ENCODE results near the gene COX4I2.
"Not testable (repeated sequence)": the region's sequence is repeated elsewhere in the genome, so short reads cannot be mapped to it uniquely, and the experiment has no call there.

The COX4I2 gene

DNA sequence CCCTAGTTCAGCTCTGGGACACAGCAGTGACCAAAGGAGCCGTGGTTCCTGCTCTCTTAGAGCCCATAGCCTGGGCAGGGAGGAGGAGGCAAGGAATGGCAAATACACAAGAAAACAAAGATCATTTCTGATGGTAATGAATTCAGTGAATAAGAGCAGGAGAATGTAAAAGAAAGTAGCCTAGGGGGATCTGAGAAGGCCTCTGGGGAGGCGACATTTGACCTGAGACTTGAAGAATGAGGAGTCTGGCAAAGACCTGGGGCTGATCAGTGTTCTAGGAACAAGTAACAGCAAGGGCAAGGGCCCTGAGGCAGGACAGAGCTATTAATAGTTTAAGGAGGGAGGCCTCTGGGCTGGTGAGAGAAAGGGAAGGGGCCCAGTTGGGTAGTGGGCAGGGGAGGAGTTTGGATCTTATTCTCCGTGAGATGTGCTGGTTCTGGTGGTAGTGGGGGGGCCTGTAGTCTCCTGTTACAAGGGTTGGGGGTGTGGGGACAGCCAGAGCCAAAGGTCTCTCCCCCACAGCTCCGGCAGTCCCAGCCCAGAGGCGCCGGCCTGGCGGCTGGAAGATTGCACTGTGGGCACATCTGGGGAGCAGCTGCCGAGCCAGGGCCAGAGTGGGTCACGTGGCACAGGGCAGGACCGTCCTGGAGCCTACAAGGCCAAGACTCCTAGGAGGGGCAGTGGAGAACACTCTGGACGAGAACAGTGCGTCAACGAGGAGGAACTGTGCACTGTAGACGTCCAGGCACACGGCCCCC is 41.9 kb upstream of the COX4I2 start:
- TF ChIP-seq, protein P1, sequence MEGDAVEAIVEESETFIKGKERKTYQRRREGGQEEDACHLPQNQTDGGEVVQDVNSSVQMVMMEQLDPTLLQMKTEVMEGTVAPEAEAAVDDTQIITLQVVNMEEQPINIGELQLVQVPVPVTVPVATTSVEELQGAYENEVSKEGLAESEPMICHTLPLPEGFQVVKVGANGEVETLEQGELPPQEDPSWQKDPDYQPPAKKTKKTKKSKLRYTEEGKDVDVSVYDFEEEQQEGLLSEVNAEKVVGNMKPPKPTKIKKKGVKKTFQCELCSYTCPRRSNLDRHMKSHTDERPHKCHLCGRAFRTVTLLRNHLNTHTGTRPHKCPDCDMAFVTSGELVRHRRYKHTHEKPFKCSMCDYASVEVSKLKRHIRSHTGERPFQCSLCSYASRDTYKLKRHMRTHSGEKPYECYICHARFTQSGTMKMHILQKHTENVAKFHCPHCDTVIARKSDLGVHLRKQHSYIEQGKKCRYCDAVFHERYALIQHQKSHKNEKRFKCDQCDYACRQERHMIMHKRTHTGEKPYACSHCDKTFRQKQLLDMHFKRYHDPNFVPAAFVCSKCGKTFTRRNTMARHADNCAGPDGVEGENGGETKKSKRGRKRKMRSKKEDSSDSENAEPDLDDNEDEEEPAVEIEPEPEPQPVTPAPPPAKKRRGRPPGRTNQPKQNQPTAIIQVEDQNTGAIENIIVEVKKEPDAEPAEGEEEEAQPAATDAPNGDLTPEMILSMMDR (IDR thresholded peaks at IDR 0.05; ENCODE audit: borderline replicate concordance, extremely low read depth, low read length, poor library complexity, severe bottlenecking), result no peak
- no peak for TF ChIP-seq EZH2 (IDR thresholded peaks at IDR 0.05; ENCODE audit: borderline replicate concordance, low read depth, low read length, severe bottlenecking)
- no peaks in the 10 kb centered on the region for H3K9me3 ChIP-seq (ENCODE audit: insufficient read depth, low read length, severe bottlenecking)
- H3K79me2 ChIP-seq (ENCODE audit: insufficient read depth, low read length), result no peaks in the 10 kb centered on the region
- no peak overlapping the region for H3K4me3 ChIP-seq (ENCODE audit: low read depth in 1 of 2, low read length in 2 of 2)
- DNase-seq (no peak), ATAC-seq (ENCODE audit: insufficient read depth, low read depth) (no peak)
- H3K36me3 ChIP-seq (ENCODE audit: insufficient read depth, low read length), result no peaks in the 10 kb centered on the region
- H3K27me3 ChIP-seq (ENCODE audit: insufficient read depth, low read length, poor library complexity), result no peaks in the 10 kb centered on the region
- no peaks in the 10 kb centered on the region for H4K20me1 ChIP-seq (ENCODE audit: insufficient read depth, low read length)
- no peak overlapping the region for H2AFZ ChIP-seq (ENCODE audit: low read depth, low read length)
- no peak overlapping the region for H3K27ac ChIP-seq (ENCODE audit: low read length)
- 0 out of 2 replicates have a peak overlapping the region, but pooled peaks have one; percentile 5 for H3K9ac ChIP-seq (ENCODE audit: low read depth, low read length)
- no peak overlapping the region for H3K4me2 ChIP-seq (ENCODE audit: insufficient read depth, low read length)
- H3K4me1 ChIP-seq (ENCODE audit: insufficient read depth, low read length), result no peaks in the 10 kb centered on the region

DNA sequence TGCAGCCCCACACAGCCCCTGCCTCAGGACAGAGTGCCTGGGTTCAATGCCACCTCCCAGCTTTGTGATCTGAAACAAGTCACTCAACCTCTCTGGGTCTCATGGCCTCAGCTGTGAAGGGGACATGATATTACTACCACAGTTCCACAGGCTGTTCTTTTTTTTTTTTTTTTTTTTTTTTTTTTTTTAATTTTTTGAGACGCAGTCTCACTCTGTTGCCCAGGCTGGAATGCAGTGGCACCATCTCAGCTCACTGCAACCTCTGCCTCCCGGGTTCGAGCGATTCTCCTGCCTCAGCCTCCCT is 41.3 kb upstream of the COX4I2 start:
- DNase-seq; H3K36me3 ChIP-seq (ENCODE audit: insufficient read depth, low read length); H2AFZ ChIP-seq (ENCODE audit: low read depth, low read length); H3K27ac ChIP-seq (ENCODE audit: low read length); H3K4me1 ChIP-seq (ENCODE audit: insufficient read depth, low read length); ATAC-seq (ENCODE audit: insufficient read depth, low read depth); H3K9me3 ChIP-seq (ENCODE audit: insufficient read depth, low read length, severe bottlenecking); H3K27me3 ChIP-seq (ENCODE audit: insufficient read depth, low read length, poor library complexity); H3K4me3 ChIP-seq (ENCODE audit: low read depth in 1 of 2, low read length in 2 of 2); H3K4me2 ChIP-seq (ENCODE audit: insufficient read depth, low read length); H3K9ac ChIP-seq (ENCODE audit: low read depth, low read length); H3K79me2 ChIP-seq (ENCODE audit: insufficient read depth, low read length); H4K20me1 ChIP-seq (ENCODE audit: insufficient read depth, low read length): not testable (repeated sequence)

DNA sequence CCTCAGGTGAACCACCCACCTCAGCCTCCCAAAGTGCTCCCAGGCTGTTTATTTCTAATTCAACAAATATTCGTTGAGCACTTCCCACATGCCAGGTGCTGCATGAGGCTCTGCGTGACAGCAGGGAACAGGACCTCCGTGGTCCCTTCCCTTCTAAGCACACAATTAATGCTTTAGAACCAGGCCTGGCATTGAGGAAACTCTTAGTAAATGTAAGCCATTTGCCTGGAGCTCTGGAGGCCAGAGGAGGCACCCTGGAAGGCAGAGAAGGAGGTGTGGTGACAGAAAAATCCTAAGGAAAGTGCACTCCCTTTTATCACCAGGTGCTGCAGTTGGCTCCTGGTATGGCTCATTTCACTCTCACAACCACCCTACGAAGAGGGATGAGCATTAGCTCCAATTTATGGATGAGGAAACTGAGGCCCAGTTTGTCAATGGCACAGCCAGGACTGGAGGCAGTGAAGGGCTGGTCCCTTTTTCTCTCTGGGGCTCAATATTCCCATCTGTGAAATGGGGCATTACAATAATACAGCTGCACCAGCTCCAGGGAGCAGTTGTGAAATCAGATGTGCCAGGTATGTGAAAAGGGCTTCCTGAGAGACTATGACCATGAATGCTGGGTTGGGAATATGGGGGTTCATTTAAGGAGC is 40.8 kb upstream of the COX4I2 start:
- no peak overlapping the region for H2AFZ ChIP-seq (ENCODE audit: low read depth, low read length)
- H3K79me2 ChIP-seq (ENCODE audit: insufficient read depth, low read length), result no peaks in the 10 kb centered on the region
- no peaks in the 10 kb centered on the region for H3K4me1 ChIP-seq (ENCODE audit: insufficient read depth, low read length)
- no peaks in the 10 kb centered on the region for H3K36me3 ChIP-seq (ENCODE audit: insufficient read depth, low read length)
- no peak for TF ChIP-seq EZH2 (IDR thresholded peaks at IDR 0.05; ENCODE audit: borderline replicate concordance, low read depth, low read length, severe bottlenecking)
- TF ChIP-seq, protein P1 (IDR thresholded peaks at IDR 0.05; ENCODE audit: borderline replicate concordance, extremely low read depth, low read length, poor library complexity, severe bottlenecking), result no peak
- no peak overlapping the region for H3K4me2 ChIP-seq (ENCODE audit: insufficient read depth, low read length)
- no peak for DNase-seq
- no peaks in the 10 kb centered on the region for H4K20me1 ChIP-seq (ENCODE audit: insufficient read depth, low read length)
- H3K27me3 ChIP-seq (ENCODE audit: insufficient read depth, low read length, poor library complexity), result no peaks in the 10 kb centered on the region
- ATAC-seq (ENCODE audit: insufficient read depth, low read depth), result no peak
- no peak overlapping the region for H3K27ac ChIP-seq (ENCODE audit: low read length)
- no peak overlapping the region for H3K9ac ChIP-seq (ENCODE audit: low read depth, low read length)
- H3K4me3 ChIP-seq (ENCODE audit: low read depth in 1 of 2, low read length in 2 of 2), result no peak overlapping the region
- H3K9me3 ChIP-seq (ENCODE audit: insufficient read depth, low read length, severe bottlenecking), result no peaks in the 10 kb centered on the region

DNA sequence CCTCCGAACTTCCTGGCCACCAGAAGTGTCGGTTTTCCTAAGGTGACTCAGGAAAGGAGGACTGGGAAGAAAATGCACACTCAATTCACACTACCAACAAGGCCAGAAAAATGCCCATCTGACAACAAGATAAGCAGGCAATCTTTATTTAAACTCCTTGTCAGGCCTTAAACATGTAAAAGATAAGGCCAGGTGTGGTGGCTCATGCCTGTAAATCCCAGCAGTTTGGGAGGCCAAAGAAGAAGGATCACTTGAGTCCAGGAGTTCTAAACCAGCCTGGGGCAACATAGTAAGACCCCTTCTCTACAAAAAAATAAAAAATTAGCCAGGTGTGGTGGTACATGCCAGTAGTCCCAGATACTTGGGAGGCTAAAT is 40.2 kb upstream of the COX4I2 start:
- H3K9me3 ChIP-seq (ENCODE audit: insufficient read depth, low read length, severe bottlenecking), result no peaks in the 10 kb centered on the region
- no peak overlapping the region for H3K4me2 ChIP-seq (ENCODE audit: insufficient read depth, low read length)
- H3K27me3 ChIP-seq (ENCODE audit: insufficient read depth, low read length, poor library complexity), result no peaks in the 10 kb centered on the region
- no peaks in the 10 kb centered on the region for H4K20me1 ChIP-seq (ENCODE audit: insufficient read depth, low read length)
- ATAC-seq (ENCODE audit: insufficient read depth, low read depth) (no peak), DNase-seq (no peak)
- no peak overlapping the region for H3K9ac ChIP-seq (ENCODE audit: low read depth, low read length)
- no peaks in the 10 kb centered on the region for H3K4me1 ChIP-seq (ENCODE audit: insufficient read depth, low read length)
- no peaks in the 10 kb centered on the region for H3K36me3 ChIP-seq (ENCODE audit: insufficient read depth, low read length)
- H3K4me3 ChIP-seq (ENCODE audit: low read depth in 1 of 2, low read length in 2 of 2), result no peak overlapping the region
- H3K27ac ChIP-seq (ENCODE audit: low read length), result no peak overlapping the region
- no peaks in the 10 kb centered on the region for H3K79me2 ChIP-seq (ENCODE audit: insufficient read depth, low read length)
- H2AFZ ChIP-seq (ENCODE audit: low read depth, low read length), result no peak overlapping the region
- no peak for TF ChIP-seq EZH2 (IDR thresholded peaks at IDR 0.05; ENCODE audit: borderline replicate concordance, low read depth, low read length, severe bottlenecking)
- TF ChIP-seq, protein P1 (IDR thresholded peaks at IDR 0.05; ENCODE audit: borderline replicate concordance, extremely low read depth, low read length, poor library complexity, severe bottlenecking), result no peak

All from DND-41 (cell line).